ENCODE results near the gene UBE2Q1. TPM values are rescaled to one million over a fixed set of nuclear protein-coding genes. Genes with fewer than 3 reads are reported as not detected.

The UBE2Q1 gene
- total RNA-seq, 1 experiment from 2014 or later: 70.9 TPM

DNA sequence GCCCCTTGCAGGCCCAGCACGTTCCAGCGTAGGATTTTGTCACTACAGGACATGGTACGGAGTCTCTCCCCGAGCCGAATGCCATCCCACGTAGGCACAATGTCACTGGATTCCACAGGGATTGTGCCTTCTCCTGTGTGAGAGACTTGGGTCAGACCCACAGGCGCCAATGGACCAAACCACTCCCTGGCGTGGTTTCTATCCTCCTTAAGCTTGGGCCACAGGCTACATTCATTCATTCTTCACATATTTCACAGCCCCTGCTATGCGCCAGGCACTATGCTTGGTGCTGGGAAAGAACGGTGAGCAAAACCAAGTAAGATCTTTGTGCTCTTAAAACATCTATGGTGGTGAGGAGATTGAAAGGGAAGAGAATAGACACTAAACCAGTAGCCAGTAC lies 27.8 kb upstream of the UBE2Q1 start:
- H4K20me1 ChIP-seq (ENCODE audit: insufficient read depth): no peaks in the 10 kb centered on the region
- no peak for DNase-seq (ENCODE audit: low read depth, low spot score)
- no peaks in the 10 kb centered on the region for H3K27me3 ChIP-seq (ENCODE audit: insufficient read depth, low read length)
- H3K36me3 ChIP-seq (ENCODE audit: control insufficient read depth in 1 of 2, insufficient read depth in 2 of 2, low read length in 2 of 2): peaks cover 76 to 91% of the 10 kb centered on the region in 2 experiments
- RAD21 ChIA-PET (ENCODE audit: low non-redundant PET in 1 of 2, low total read pairs in 2 of 2, uncharacterized antibody in 2 of 2, unreplicated experiment in 2 of 2): no interaction called here
- H3K9me3 ChIP-seq (ENCODE audit: control insufficient read depth in 1 of 2, insufficient read depth in 1 of 2, low read depth in 1 of 2, low read length in 2 of 2): no peaks in the 10 kb centered on the region
- H3K4me3 ChIP-seq (replicated peaks in 1 of 2; ENCODE audit: low read depth in 1 of 2, low read length in 2 of 2): no peak overlapping the region
- no peak overlapping the region for H3K4me2 ChIP-seq (ENCODE audit: low read length)
- intact Hi-C loops (cut with micrococcal nuclease): no loop called here
- no peak overlapping the region for H2AFZ ChIP-seq (ENCODE audit: low read depth, low read length, poor library complexity, severe bottlenecking)
- no peak for TF ChIP-seq FOSL1 (IDR thresholded peaks at IDR 0.05; ENCODE audit: low read depth)
- TF ChIP-seq MAX (IDR thresholded peaks at IDR 0.05): no peak
- no peak for TF ChIP-seq SRF (IDR thresholded peaks at IDR 0.05; ENCODE audit: low read depth)
- TF ChIP-seq RAD21 (IDR thresholded peaks at IDR 0.05; ENCODE audit: low read depth): no peak
- no peak for TF ChIP-seq CBX3 (IDR thresholded peaks at IDR 0.05; ENCODE audit: low read depth)
- no peak for TF ChIP-seq EZH2phosphoT487 (IDR thresholded peaks at IDR 0.05; ENCODE audit: borderline replicate concordance)
- TF ChIP-seq SIN3A (IDR thresholded peaks at IDR 0.05; ENCODE audit: low read depth): no peak
- TF ChIP-seq JUND (IDR thresholded peaks at IDR 0.05): no peak
- TF ChIP-seq POLR2A (IDR thresholded peaks at IDR 0.05; ENCODE audit: borderline replicate concordance, extremely low read depth, insufficient read depth, insufficient read length): no peak
- TF ChIP-seq CEBPB (IDR thresholded peaks at IDR 0.05; ENCODE audit: low read depth): no peak
- TF ChIP-seq TCF7L2 (IDR thresholded peaks at IDR 0.05; ENCODE audit: borderline replicate concordance, extremely low read depth, insufficient read depth, insufficient read length): no peak
- no peak for TF ChIP-seq ZFX (IDR thresholded peaks at IDR 0.05)
- TF ChIP-seq EGR1 (IDR thresholded peaks at IDR 0.05; ENCODE audit: low read depth): no peak
- TF ChIP-seq, protein P1, sequence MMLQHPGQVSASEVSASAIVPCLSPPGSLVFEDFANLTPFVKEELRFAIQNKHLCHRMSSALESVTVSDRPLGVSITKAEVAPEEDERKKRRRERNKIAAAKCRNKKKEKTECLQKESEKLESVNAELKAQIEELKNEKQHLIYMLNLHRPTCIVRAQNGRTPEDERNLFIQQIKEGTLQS (IDR thresholded peaks at IDR 0.05): no peak
- TF ChIP-seq EZH2 (IDR thresholded peaks at IDR 0.05): no peak
- no peaks in the 10 kb centered on the region for H3K9me2 ChIP-seq (ENCODE audit: insufficient read depth)
- BruUV-seq (replicated peaks): no TSS peak
- CTCF ChIA-PET: no interaction called here
- no peak overlapping the region for H3K27ac ChIP-seq (ENCODE audit: low read depth, low read length)
- H3K79me2 ChIP-seq (ENCODE audit: insufficient read depth, low read length): no peaks in the 10 kb centered on the region
- no peaks in the 10 kb centered on the region for H3K4me1 ChIP-seq (ENCODE audit: control insufficient read depth in 1 of 2, insufficient read depth in 2 of 2, low read length in 2 of 2)
- ATAC-seq: no peak
- POLR2A ChIA-PET: no interaction called here
- H3K9ac ChIP-seq (ENCODE audit: low read length): no peak overlapping the region
